ENCODE measurements around the gene S100A4.

S100A4 gene

GRCh38 chr1:153506831-153507413 lies 38.7 kb downstream of the S100A4 start:
- no peak for DNase-seq

DNA sequence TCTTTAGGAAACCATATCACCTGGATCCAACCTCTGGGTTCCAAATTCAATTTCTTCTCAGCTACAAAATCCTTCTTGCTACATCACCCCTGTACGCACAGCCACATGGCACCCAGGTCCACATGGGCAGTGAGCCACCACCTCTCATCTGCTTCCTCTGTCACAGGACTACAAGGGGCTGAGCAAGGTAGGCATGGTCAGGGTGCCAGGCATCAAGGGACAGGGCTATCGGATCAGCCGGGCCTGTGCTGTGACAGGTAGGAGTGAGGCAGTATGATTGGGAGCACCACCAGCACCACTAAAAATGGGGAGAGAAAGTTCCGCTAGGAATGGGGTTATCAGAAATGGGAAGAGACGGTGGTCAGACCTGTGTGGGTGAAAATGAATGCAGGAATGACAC lies 39.2 kb downstream of the S100A4 start:
- DNase-seq: no peak

DNA sequence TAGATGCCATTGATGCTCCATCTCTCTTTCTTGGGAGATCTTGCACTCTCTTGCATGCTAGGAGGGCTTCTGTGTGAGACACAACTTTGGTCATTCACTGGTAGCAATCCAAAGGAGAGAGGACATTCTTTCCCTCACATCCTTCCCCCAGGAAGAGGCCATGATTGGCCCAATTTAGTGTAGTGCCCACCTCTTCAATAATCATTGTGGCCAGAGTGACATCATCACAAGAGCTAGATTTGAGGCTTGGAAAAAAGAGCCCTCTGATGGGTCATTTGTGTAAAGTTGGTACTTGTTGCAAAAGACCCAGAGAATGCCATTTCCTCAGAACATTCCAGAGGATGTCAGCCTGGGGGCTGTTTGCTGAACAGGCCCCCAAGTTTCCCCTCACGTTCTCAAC lies 40.0 kb downstream of the S100A4 start:
- DNase-seq: no peak

DNA sequence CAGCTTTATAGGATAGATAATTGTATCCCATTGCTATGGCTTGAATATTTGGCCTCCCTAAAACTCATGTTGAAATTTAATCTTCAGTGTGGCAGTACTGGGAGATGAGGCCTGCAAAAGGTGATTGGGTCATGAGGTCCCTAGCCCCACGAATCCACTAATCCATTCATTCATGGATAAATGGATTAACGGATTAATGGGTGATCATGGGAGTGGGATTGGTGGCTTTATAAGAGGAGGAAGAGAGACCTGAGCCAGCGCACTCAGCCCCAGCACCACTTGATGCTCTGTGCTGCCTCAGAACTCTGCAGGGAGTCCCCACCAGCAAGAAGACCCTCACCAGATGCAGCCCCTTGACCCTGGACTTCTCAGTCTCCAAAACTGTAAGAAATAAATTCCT lies 41.8 kb downstream of the S100A4 start:
- DNase-seq: no peak

DNA sequence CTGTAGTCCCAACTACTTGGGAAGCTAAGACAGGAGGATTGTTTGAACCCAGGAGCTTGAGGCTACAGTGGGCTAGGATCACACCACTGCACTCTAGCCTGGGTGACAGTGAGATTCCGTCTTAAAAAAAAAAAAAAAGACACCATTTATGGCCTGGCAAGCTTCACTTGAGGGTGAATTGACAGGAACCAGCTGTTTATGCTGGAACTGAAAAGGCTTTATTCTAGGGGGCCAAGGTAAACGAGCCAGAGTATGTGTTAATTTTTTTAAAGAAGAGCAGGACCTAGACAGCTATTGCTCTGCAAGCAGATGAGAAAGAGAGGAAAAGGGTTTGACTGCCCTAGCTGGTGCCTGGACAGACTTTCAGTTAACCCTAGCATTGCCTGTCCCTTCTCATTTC lies 46.9 kb downstream of the S100A4 start:
- no peak for DNase-seq

DNA sequence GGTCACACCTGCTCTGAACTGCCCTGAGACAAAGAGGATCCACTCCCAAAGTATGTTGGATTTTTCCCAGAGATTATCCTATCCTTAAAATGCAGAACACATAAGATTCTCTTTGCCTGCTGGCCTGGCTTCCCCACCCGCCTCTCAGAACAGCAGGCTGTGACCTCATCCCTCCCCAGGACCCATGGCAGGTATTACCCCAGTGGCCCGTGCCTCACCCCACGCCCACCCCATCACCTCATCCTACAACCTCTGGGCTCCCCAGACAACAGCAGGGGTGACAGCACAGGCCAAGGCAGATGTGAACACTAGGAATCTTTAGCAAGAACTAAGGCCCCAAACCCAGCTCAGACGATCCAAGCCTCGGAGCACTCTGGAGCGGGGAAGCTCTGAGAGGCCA lies 50.1 kb downstream of the S100A4 start:
- no peak for DNase-seq

GRCh38 chr1:153494976-153495535 lies 50.5 kb downstream of the S100A4 start:
- peak; percentile 73 to 88 (median 80) for DNase-seq
